ENCODE results near the gene OGN.
"Not testable (repeated sequence)": the region's sequence is repeated elsewhere in the genome, so short reads cannot be mapped to it uniquely, and the experiment has no call there.

Gene OGN, protein sequence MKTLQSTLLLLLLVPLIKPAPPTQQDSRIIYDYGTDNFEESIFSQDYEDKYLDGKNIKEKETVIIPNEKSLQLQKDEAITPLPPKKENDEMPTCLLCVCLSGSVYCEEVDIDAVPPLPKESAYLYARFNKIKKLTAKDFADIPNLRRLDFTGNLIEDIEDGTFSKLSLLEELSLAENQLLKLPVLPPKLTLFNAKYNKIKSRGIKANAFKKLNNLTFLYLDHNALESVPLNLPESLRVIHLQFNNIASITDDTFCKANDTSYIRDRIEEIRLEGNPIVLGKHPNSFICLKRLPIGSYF

DNA sequence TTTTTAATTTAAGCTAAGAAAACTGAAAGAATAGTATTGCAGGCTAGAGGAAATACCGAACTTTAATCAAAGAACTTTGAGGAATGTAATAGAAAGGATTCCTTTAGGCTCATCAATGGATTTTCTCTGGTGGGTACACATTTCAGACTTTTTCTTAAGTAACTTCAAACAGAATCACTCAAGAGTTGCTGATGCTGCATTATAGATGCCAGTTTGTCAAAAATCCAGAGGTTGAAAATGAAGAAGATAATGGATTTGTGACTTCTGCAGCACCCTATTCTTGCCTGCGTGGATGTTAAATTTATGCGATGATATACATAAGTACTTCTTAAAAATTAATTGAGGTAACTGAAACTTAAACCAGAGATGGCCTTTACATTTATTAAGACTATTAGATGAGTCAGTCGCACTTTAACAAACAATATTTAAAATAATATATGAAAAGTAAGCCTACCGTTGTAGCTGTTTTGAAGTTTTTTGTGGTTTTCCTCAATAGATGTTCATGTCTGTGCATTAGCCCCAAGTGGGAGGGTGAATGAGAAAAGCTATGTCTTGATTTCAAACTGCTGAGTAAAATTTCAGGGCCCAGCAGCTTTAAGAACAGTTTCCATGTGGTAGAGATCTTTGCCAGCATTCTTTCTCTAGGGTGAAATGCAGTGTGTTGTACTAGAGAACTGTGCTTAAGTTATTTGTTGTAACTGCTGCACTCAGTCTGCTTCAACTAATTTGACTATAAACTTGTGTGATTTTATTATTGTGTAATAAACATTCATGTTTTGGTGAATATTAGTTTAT is at the start of gene OGN:
OGN (minus strand) TSS at position 537 of the 795 bp plus-strand sequence. CDS start 1,171 bp downstream, outside the sequence.
- no peak for DNase-seq

- no peak for DNase-seq
Observed at GRCh38 chr9:92446536-92446935, 42.2 kb upstream of the OGN start.

- DNase-seq: no peak
Observed at GRCh38 chr9:92444841-92445240, 40.5 kb upstream of the OGN start.

GRCh38 chr9:92440751-92441046 is 36.3 kb upstream of the OGN start:
- no peak for DNase-seq

GRCh38 chr9:92439921-92440750 is 35.8 kb upstream of the OGN start:
- no peak for DNase-seq

DNA sequence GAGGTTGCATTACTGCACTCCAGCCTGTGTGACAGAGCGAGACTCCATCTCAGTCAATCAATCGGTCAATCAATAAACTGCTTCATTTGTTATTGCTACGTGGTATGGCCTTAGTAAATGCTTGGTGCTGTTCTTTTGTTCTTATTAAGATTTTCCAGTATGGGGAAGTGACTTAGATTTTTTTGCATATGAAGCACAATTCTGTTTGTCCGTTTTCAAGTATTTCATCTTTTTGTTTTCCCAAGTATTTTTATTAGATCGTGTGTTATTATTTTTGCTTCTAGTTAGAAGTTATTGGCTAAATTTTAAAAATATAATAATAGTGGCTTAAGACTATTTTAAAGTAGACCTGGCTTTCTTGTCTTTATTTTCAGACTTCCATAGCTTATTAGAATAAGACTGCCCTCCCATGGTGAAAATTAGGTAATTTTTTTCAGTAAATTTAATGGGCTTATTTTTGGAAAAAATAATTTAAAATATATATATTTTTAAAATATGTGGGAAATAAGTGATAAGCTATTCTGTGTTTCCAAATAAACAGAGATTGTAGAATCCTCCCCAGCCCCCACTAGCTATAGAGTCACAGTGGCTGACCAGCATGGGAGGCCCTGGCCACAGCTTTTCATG is 34.6 kb upstream of the OGN start:
- peak in 1 of 2 experiments; percentile 30 for DNase-seq

DNA sequence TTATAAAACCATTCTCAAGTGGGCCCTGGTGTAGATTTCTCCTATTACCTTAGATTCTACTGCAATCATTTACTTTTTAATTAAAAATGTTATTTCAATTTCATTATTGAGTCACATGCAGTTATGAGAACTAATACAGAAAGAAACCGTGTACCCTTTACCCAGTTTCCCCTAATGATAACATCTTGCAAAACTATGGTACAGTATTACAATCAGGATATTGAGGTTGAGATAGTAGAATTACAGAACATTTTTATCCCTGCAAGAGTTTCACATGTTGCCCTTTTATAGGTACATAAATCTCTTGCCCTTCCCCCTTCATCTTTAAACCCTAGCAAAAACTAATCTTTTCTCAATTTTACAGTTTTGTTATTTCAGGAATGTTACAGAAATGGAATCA is 30.9 kb upstream of the OGN start:
- DNase-seq: no peak

DNA sequence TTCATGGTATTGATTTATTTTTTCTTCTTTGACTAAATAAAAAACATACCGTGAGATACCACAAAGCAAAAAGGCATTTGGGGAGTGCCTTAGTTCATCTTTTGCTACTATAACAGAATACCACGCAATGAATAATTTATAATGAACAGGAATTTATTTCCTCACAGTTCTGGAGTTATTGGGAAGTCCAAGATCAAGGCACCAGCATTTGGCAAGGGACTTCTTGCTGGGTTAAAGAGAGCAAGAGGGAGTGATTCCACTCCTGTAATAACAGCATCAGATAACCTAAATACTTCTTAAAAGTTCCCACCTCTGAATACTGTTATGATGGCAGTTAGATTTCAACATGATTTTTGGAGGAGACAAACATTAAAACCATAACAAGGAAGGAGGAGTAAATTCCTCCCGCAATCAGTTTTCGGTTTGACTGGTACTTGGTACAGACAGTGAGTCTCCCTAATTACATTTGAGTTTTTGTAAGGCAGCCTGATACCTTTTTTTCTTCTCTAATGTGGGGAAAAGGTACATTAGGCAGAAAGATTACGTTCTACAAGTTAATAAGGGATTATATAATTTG is 28.7 kb upstream of the OGN start:
- DNase-seq: no peak

GRCh38 chr9:92432350-92432749 is 28.0 kb upstream of the OGN start:
- no peak for DNase-seq

DNA sequence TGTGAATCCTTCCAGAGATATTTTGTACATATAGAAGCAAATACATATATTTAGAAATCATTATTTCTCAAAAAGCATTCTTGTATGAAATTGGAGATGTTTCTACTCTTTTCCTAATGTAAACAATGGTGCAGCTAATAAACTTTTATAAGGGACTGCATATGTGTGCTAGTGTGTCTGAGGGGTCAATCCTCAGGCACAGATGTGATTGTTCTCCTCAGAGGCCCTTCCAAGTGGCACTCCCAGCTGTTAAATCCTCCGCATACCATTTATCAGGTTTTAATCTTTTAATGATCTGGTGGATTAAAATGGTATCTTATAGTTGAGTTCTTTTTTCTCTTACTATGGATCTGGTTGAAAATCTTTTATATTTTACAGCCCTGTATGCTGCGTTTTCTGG is 25.5 kb upstream of the OGN start:
- no peak for DNase-seq

DNA sequence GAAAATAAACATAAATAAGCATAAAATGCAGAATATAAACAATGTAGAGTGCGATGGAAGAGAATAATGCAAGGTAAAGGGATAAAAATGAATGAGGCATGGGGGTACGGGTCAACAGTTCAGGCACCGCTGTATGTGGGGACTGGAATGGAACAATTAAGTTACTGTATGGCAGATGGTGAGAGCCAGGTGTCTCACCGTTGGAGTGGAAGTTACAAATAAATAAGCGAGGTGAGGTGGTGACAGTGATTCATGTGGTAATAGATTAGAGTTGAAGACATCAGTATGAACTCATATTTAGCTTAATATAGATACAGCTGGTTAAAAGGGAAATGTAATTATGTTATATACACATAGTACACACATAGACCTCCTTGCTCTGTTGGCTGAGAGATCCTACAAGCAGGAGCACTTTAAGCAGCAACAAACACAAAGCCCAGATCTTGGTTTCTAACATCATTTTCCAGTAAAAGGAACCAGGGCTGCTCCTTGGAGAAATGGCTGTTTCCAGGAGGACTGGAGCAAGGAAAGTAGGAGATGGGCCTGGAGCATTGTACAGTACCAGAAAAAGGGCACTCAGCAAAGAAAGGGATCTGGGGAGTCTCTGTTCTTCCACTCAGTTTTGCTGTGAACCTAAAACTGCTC is 22.2 kb upstream of the OGN start:
- DNase-seq: no peak

DNA sequence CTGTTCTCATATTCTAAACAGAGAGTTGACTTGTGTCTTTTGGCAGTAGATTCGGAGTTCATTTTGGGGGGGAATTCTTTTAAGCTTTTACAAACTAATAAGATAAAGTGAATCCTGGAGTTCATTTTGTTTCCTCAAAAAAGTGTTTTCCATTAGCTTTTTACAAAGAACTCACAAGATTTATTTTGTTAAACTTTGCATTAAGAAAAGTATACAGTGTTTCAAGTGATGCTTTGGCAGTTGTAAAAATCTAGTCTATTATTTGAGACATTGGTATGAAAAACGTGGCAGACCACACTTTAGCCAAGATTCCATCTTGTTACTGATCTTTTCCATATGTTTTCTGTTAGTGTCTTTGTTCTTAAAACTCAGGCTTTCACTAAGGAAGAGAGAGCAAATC is 21.1 kb upstream of the OGN start:
- no peak for DNase-seq

GRCh38 chr9:92424340-92424739 is 20.0 kb upstream of the OGN start, which contains the start of gene OMD:
TSS of gene OMD (minus strand) at chr9:92424471. CDS start at chr9:92417558, 6,913 bp downstream.
- DNase-seq: no peak

DNA sequence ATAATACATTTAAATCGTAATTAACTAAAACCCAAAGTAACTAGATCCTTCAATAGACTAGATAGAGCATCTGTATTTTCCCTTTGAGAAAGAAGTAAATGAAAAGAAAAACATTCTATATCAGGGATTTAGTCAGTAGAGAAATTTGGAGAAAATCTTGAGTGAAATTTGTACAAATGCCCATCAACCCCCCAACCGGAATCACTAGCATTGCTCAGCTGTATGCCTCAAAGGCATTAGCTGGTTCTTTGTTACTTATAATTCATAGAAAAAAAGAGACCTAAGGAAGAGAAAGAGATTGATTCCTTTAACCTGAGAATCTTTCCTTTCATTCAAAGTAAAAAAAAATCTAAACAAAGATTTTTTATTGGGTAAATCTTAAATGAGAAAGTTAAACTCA is 19.2 kb upstream of the OGN start:
- no peak for DNase-seq

- DNase-seq: no peak
Observed at GRCh38 chr9:92422611-92423338, 18.4 kb upstream of the OGN start.

GRCh38 chr9:92414566-92414965 is 10.2 kb upstream of the OGN start:
- no peak for DNase-seq

DNA sequence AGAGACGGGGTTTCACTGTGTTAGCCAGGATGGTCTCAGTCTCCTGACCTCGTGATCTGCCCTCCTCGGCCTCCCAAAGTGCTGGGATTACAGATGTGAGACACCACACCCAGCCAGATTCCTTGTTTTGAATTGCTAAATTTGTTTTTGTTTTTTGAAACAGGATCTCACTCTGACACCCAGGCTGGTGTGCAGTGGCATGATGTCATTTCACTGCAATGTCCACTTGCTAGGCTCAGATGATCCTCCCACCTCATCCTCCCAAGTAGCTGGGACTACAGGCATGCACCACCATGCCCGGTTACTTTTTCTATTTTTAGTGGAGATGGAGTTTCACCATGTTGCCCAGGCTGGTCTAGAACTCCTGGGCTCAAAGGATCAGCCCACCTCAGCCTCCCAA is 6.8 kb upstream of the OGN start:
- not testable (repeated sequence) for DNase-seq

- DNase-seq: no peak
Observed at GRCh38 chr9:92408747-92409478, 4.5 kb upstream of the OGN start.

GRCh38 chr9:92407818-92408217 is 3.4 kb upstream of the OGN start:
- no peak for DNase-seq

- no peak for DNase-seq
Observed at GRCh38 chr9:92406477-92406876, 2.1 kb upstream of the OGN start.

- no peak for DNase-seq
Observed at GRCh38 chr9:92405818-92406217, 1.4 kb upstream of the OGN start.
